22Rv1 (cell line): ENCODE data around the gene LDB3.

Source experiments
- ZFX ChIP-seq: fragments of 450-650 bp; IDR thresholded peaks from 2 replicates; pipeline ENCODE4 v1.6.1; 2017; ENCODE audit warnings: antibody characterized with exemption, borderline replicate concordance
- TF ChIP-seq, protein P1 (sequence below): fragments of 450-650 bp; IDR thresholded peaks from 2 replicates; pipeline ENCODE4 v1.5.1; 2017; ENCODE audit warnings: mild to moderate bottlenecking

DNA sequence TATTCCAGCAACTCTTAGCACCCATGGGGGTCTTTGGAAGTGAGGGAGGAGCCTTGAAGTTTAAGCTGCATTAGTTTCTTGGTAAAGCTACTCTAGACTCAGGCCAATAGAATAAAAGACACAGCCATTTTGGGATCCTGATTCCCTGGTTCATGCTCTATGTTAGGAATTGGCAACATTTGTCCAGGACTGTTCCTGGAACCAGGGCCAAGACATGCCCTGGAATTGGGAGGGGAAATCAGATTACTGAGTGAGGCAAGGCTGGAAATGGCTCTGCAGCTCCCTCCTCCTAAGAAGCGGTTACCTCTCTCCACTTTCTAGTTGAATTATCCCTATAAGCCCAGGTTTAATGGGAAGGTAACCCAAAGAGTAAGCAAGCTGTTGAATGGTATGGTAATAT is 73.9 kb downstream of the LDB3 start:
- no peak for TF ChIP-seq ZFX
- TF ChIP-seq, protein P1, sequence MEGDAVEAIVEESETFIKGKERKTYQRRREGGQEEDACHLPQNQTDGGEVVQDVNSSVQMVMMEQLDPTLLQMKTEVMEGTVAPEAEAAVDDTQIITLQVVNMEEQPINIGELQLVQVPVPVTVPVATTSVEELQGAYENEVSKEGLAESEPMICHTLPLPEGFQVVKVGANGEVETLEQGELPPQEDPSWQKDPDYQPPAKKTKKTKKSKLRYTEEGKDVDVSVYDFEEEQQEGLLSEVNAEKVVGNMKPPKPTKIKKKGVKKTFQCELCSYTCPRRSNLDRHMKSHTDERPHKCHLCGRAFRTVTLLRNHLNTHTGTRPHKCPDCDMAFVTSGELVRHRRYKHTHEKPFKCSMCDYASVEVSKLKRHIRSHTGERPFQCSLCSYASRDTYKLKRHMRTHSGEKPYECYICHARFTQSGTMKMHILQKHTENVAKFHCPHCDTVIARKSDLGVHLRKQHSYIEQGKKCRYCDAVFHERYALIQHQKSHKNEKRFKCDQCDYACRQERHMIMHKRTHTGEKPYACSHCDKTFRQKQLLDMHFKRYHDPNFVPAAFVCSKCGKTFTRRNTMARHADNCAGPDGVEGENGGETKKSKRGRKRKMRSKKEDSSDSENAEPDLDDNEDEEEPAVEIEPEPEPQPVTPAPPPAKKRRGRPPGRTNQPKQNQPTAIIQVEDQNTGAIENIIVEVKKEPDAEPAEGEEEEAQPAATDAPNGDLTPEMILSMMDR, result no peak
